H1 (cell line): ENCODE results near the gene LRP1-AS. TPM values are rescaled to one million over a fixed set of nuclear protein-coding genes. Genes with fewer than 3 reads are reported as not detected.

Experiments
- E2F6 ChIP-seq: IDR thresholded peaks from 2 replicates; pipeline ENCODE4 v1.6.1; 2012; ENCODE audit warnings: inconsistent platforms
- EGR1 ChIP-seq: IDR thresholded peaks from 2 replicates; pipeline ENCODE4 v1.6.1; 2011; ENCODE audit warnings: low read depth, low read length, borderline replicate concordance
- MAX ChIP-seq: IDR thresholded peaks from 2 replicates; pipeline ENCODE4 v1.6.1; 2012; ENCODE audit warnings: inconsistent platforms
- RBBP5 ChIP-seq: IDR thresholded peaks from 2 replicates; pipeline ENCODE4 v1.7.1; 2012; ENCODE audit warnings: low read depth, mild to moderate bottlenecking, inconsistent platforms, low read length, moderate library complexity, borderline replicate concordance
- polyA plus RNA-seq, 7 experiments: library from polyadenylated mRNA; depleted of rRNA in 3 of 7; stranded (reverse) in 5 of 7; unstranded in 2 of 7; fragments of >200 nt in 5 of 7; fragments of 200-250 nt in 2 of 7; gene quantifications; 1 replicate in 5 of 7; 2 replicates in 1 of 7; 4 replicates in 1 of 7; pipeline versions ENCODE4 v1.2.1 to v1.2.3, GENCODE V29; 2011 to 2013; ENCODE audit warnings: missing spikeins in 2 of 7, mixed read lengths in 2 of 7
- total RNA-seq: library from RNA; stranded (reverse); fragmentation: NEBNext Ultra II Directional; extraction: Animal tissue kit (Norgen Biotek cat#: 25700); gene quantifications from 2 replicates; pipeline ENCODE4 v1.2.1, GENCODE V29; 2021

The LRP1-AS gene
- total and polyA plus RNA-seq, 2 of the 8 experiments (the other 6 are each of a cell fraction or from before 2014, with no cell fraction given) = not detected

- TF ChIP-seq RBBP5 (peak; percentile 82; the same call in 1 of the 2 replicates), MAX (peak; percentile 50), EGR1 (no peak), E2F6 (peak; percentile 67)
These were observed 37.1 kb downstream of the LRP1-AS start (continued) for GRCh38 chr12:57110104-57111030.
